Measurements from ENCODE around the gene NDUFAF8.

NDUFAF8 gene

GRCh38 chr17:81232616-81233241 is 6.4 kb upstream of the NDUFAF8 start:
- Histone ChIP-seq H2AFZ (ENCODE audit: low read depth, low read length) (no peak overlapping the region), H3K79me2 (ENCODE audit: insufficient read depth, low read length) (peaks cover 29% of the 10 kb centered on the region), H3K27me3 (ENCODE audit: insufficient read depth, low read length, poor library complexity) (no peaks in the 10 kb centered on the region), H3K9me3 (ENCODE audit: insufficient read depth, low read length, severe bottlenecking) (no peaks in the 10 kb centered on the region), H4K20me1 (ENCODE audit: insufficient read depth, low read length) (peaks cover 24% of the 10 kb centered on the region), H3K4me1 (ENCODE audit: insufficient read depth, low read length) (peaks cover 19% of the 10 kb centered on the region), H3K27ac (ENCODE audit: low read length) (no peak overlapping the region), H3K4me2 (ENCODE audit: insufficient read depth, low read length) (no peak overlapping the region), H3K9ac (ENCODE audit: low read depth, low read length) (no peak overlapping the region), H3K36me3 (ENCODE audit: insufficient read depth, low read length) (peaks cover 69% of the 10 kb centered on the region), H3K4me3 (ENCODE audit: low read depth in 1 of 2, low read length in 2 of 2) (no peak overlapping the region)
- DNase-seq (no peak), ATAC-seq (ENCODE audit: insufficient read depth, low read depth) (no peak)
- no peak for TF ChIP-seq EZH2 (IDR thresholded peaks at IDR 0.05; ENCODE audit: borderline replicate concordance, low read depth, low read length, severe bottlenecking)
- TF ChIP-seq CTCF (IDR thresholded peaks at IDR 0.05; ENCODE audit: borderline replicate concordance, extremely low read depth, low read length, poor library complexity, severe bottlenecking): no peak

GRCh38 chr17:81233316-81233715 is 5.8 kb upstream of the NDUFAF8 start:
- no peak overlapping the region for H3K27ac ChIP-seq (ENCODE audit: low read length)
- no peak overlapping the region for H2AFZ ChIP-seq (ENCODE audit: low read depth, low read length)
- H4K20me1 ChIP-seq (ENCODE audit: insufficient read depth, low read length): peaks cover 24% of the 10 kb centered on the region
- TF ChIP-seq CTCF (IDR thresholded peaks at IDR 0.05; ENCODE audit: borderline replicate concordance, extremely low read depth, low read length, poor library complexity, severe bottlenecking): no peak
- no peak overlapping the region for H3K4me3 ChIP-seq (ENCODE audit: low read depth in 1 of 2, low read length in 2 of 2)
- H3K4me2 ChIP-seq (ENCODE audit: insufficient read depth, low read length): no peak overlapping the region
- H3K79me2 ChIP-seq (ENCODE audit: insufficient read depth, low read length): peaks cover 35% of the 10 kb centered on the region
- ATAC-seq (ENCODE audit: insufficient read depth, low read depth): no peak
- no peaks in the 10 kb centered on the region for H3K27me3 ChIP-seq (ENCODE audit: insufficient read depth, low read length, poor library complexity)
- no peak overlapping the region for H3K9ac ChIP-seq (ENCODE audit: low read depth, low read length)
- H3K9me3 ChIP-seq (ENCODE audit: insufficient read depth, low read length, severe bottlenecking): no peaks in the 10 kb centered on the region
- H3K4me1 ChIP-seq (ENCODE audit: insufficient read depth, low read length): peaks cover 25% of the 10 kb centered on the region
- DNase-seq: no peak
- peaks cover 69% of the 10 kb centered on the region for H3K36me3 ChIP-seq (ENCODE audit: insufficient read depth, low read length)

GRCh38 chr17:81233811-81234505 is 5.2 kb upstream of the NDUFAF8 start:
- Histone ChIP-seq H3K4me1 (ENCODE audit: insufficient read depth, low read length) (peaks cover 26% of the 10 kb centered on the region), H4K20me1 (ENCODE audit: insufficient read depth, low read length) (peaks cover 24% of the 10 kb centered on the region), H3K4me3 (ENCODE audit: low read depth in 1 of 2, low read length in 2 of 2) (no peak overlapping the region), H3K9ac (ENCODE audit: low read depth, low read length) (no peak overlapping the region), H3K27ac (ENCODE audit: low read length) (no peak overlapping the region), H3K36me3 (ENCODE audit: insufficient read depth, low read length) (peaks cover 67% of the 10 kb centered on the region), H3K27me3 (ENCODE audit: insufficient read depth, low read length, poor library complexity) (no peaks in the 10 kb centered on the region), H3K9me3 (ENCODE audit: insufficient read depth, low read length, severe bottlenecking) (no peaks in the 10 kb centered on the region), H3K4me2 (ENCODE audit: insufficient read depth, low read length) (no peak overlapping the region), H2AFZ (ENCODE audit: low read depth, low read length) (no peak overlapping the region), H3K79me2 (ENCODE audit: insufficient read depth, low read length) (peaks cover 40% of the 10 kb centered on the region)
- no peak for ATAC-seq (ENCODE audit: insufficient read depth, low read depth)
- DNase-seq: no peak
- TF ChIP-seq EZH2 (IDR thresholded peaks at IDR 0.05; ENCODE audit: borderline replicate concordance, low read depth, low read length, severe bottlenecking) (no peak), CTCF (IDR thresholded peaks at IDR 0.05; ENCODE audit: borderline replicate concordance, extremely low read depth, low read length, poor library complexity, severe bottlenecking) (no peak)

Data from DND-41 (cell line).